A204.1 (cell line): Measurements from ENCODE around the gene FN3K.

Experiments
- FAIRE-seq: peaks from 2 replicates; lab custom pipeline; 2012; peaks lifted over from hg19 to GRCh38; lab: Jason Lieb, UNC

FN3K gene

GRCh38 chr17:82703935-82704865 is 31.2 kb upstream of the FN3K start:
- FAIRE-seq, result no peak

- no peak for FAIRE-seq
Observed at GRCh38 chr17:82704886-82705285, 30.5 kb upstream of the FN3K start.

GRCh38 chr17:82705756-82706155 is 29.7 kb upstream of the FN3K start:
- FAIRE-seq, result no peak

GRCh38 chr17:82709024-82709675 is 26.3 kb upstream of the FN3K start:
- FAIRE-seq, result no peak

- no peak for FAIRE-seq
Observed at GRCh38 chr17:82709676-82710498, 25.5 kb upstream of the FN3K start.

GRCh38 chr17:82710499-82711232 is 24.7 kb upstream of the FN3K start:
- no peak for FAIRE-seq

GRCh38 chr17:82713071-82713723 is 22.2 kb upstream of the FN3K start:
- no peak for FAIRE-seq

- no peak for FAIRE-seq
Observed at GRCh38 chr17:82716203-82717010, 19.0 kb upstream of the FN3K start, which contains the start of gene FN3KRP. Gene FN3KRP (plus strand): TSS chr17:82716706. CDS start chr17:82716756, 50 bp downstream.

GRCh38 chr17:82718986-82719685 is 16.3 kb upstream of the FN3K start:
- no peak for FAIRE-seq

GRCh38 chr17:82720204-82720603 is 15.2 kb upstream of the FN3K start:
- no peak for FAIRE-seq

- FAIRE-seq, result no peak
Observed at GRCh38 chr17:82722341-82723013, 12.9 kb upstream of the FN3K start.

GRCh38 chr17:82723169-82723807 is 12.1 kb upstream of the FN3K start:
- no peak for FAIRE-seq

- no peak for FAIRE-seq
Observed at GRCh38 chr17:82726427-82726826, 9.0 kb upstream of the FN3K start.

- FAIRE-seq, result no peak
Observed at GRCh38 chr17:82729479-82730260, 5.7 kb upstream of the FN3K start.

- no peak for FAIRE-seq
Observed at GRCh38 chr17:82732118-82732743, 3.2 kb upstream of the FN3K start.

- no peak for FAIRE-seq
Observed at GRCh38 chr17:82736511-82737185, 1.2 kb downstream of the FN3K start.
